SK-N-SH (cell line): ENCODE results near the gene ADAMTS2.

ENCODE experiments used
- EZH2phosphoT487 ChIP-seq: fragments of 200-600 bp; sonication (generic); IDR thresholded peaks from 2 replicates; pipeline ENCODE4 v1.6.1; 2017; ENCODE audit warnings: low read depth, mixed run types, mild to moderate bottlenecking, antibody characterized with exemption, moderate library complexity, borderline replicate concordance
- FOXJ3 ChIP-seq: sonication (generic); formaldehyde crosslinking; IDR thresholded peaks from 2 replicates; pipeline ENCODE4 v1.5.1; 2020; ENCODE audit warnings: mild to moderate bottlenecking, missing genetic modification reagents
- MXI1 ChIP-seq: IDR thresholded peaks from 2 replicates; pipeline ENCODE4 v1.6.1; 2012; ENCODE audit warnings: mild to moderate bottlenecking, low read depth, low read length, improper control_type of control experiment
- POLR2AphosphoS5 ChIP-seq: IDR thresholded peaks from 2 replicates; pipeline ENCODE4 v1.6.1; 2012; ENCODE audit warnings: low read depth, low read length
- RCOR1 ChIP-seq: fragments of 150-350 bp; IDR thresholded peaks from 2 replicates; pipeline ENCODE4 v1.6.1; 2017; ENCODE audit warnings: antibody characterized with exemption, low read length
- RFX5 ChIP-seq: IDR thresholded peaks from 2 replicates; pipeline ENCODE4 v1.6.1; 2012; ENCODE audit warnings: mild to moderate bottlenecking, improper control_type of control experiment, low read length
- TCF12 ChIP-seq: IDR thresholded peaks from 2 replicates; pipeline ENCODE4 v1.4.0; 2012
- YY1 ChIP-seq: IDR thresholded peaks from 2 replicates; pipeline ENCODE4 v1.4.0; 2012; ENCODE audit warnings: low read depth, mild to moderate bottlenecking
- TF ChIP-seq, protein P1 (sequence below): fragments of 200-600 bp; sonication (generic); IDR thresholded peaks from 2 replicates; pipeline ENCODE4 v1.6.1; 2017; ENCODE audit warnings: antibody characterized with exemption, mild to moderate bottlenecking, moderate library complexity
- TF ChIP-seq, protein P2 (sequence below): IDR thresholded peaks from 2 replicates; pipeline ENCODE4 v1.4.0; 2012; ENCODE audit warnings: low read depth
- TF ChIP-seq, protein P3 (sequence below): IDR thresholded peaks from 2 replicates; pipeline ENCODE4 v1.4.0; 2012; ENCODE audit warnings: low read depth, borderline replicate concordance
- TF ChIP-seq, protein P4 (sequence below): fragments of 150-350 bp; IDR thresholded peaks from 2 replicates; pipeline ENCODE4 v1.6.1; 2017; ENCODE audit warnings: antibody characterized with exemption, low read length, low read depth, borderline replicate concordance
- TF ChIP-seq, protein P5 (sequence below): IDR thresholded peaks from 2 replicates; pipeline ENCODE4 v1.4.0; 2012; ENCODE audit warnings: low read depth, borderline replicate concordance

DNA sequence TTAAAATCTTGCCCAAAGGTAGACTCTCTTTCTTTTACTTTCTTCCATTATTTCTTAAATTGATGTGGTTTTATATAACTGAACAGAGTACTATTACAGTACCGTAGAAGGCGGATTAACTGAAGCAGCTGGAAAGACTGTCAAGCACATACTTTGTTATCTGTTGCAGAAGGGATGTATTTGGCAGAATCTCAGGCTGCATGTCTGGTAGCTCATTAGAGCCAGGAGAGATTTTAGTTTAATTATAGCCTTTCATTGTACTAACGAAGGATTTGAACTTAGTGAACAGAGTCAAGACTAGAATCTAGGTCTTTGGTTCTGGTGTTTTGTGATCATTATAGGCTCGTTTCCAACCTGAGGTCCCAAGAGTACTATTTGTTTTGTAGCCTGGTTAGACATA, 264.5 kb downstream of the ADAMTS2 start:
- TF ChIP-seq, protein P1, sequence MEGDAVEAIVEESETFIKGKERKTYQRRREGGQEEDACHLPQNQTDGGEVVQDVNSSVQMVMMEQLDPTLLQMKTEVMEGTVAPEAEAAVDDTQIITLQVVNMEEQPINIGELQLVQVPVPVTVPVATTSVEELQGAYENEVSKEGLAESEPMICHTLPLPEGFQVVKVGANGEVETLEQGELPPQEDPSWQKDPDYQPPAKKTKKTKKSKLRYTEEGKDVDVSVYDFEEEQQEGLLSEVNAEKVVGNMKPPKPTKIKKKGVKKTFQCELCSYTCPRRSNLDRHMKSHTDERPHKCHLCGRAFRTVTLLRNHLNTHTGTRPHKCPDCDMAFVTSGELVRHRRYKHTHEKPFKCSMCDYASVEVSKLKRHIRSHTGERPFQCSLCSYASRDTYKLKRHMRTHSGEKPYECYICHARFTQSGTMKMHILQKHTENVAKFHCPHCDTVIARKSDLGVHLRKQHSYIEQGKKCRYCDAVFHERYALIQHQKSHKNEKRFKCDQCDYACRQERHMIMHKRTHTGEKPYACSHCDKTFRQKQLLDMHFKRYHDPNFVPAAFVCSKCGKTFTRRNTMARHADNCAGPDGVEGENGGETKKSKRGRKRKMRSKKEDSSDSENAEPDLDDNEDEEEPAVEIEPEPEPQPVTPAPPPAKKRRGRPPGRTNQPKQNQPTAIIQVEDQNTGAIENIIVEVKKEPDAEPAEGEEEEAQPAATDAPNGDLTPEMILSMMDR = no peak
- TF ChIP-seq, protein P2, sequence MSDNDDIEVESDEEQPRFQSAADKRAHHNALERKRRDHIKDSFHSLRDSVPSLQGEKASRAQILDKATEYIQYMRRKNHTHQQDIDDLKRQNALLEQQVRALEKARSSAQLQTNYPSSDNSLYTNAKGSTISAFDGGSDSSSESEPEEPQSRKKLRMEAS = no peak
- TF ChIP-seq EZH2phosphoT487 (no peak), TCF12 (no peak), POLR2AphosphoS5 (no peak), RCOR1 (no peak), RFX5 (no peak), MXI1 (no peak), FOXJ3 (no peak), YY1 (no peak)
- TF ChIP-seq, protein P3, sequence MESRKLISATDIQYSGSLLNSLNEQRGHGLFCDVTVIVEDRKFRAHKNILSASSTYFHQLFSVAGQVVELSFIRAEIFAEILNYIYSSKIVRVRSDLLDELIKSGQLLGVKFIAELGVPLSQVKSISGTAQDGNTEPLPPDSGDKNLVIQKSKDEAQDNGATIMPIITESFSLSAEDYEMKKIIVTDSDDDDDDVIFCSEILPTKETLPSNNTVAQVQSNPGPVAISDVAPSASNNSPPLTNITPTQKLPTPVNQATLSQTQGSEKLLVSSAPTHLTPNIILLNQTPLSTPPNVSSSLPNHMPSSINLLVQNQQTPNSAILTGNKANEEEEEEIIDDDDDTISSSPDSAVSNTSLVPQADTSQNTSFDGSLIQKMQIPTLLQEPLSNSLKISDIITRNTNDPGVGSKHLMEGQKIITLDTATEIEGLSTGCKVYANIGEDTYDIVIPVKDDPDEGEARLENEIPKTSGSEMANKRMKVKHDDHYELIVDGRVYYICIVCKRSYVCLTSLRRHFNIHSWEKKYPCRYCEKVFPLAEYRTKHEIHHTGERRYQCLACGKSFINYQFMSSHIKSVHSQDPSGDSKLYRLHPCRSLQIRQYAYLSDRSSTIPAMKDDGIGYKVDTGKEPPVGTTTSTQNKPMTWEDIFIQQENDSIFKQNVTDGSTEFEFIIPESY = no peak
- TF ChIP-seq, protein P4, sequence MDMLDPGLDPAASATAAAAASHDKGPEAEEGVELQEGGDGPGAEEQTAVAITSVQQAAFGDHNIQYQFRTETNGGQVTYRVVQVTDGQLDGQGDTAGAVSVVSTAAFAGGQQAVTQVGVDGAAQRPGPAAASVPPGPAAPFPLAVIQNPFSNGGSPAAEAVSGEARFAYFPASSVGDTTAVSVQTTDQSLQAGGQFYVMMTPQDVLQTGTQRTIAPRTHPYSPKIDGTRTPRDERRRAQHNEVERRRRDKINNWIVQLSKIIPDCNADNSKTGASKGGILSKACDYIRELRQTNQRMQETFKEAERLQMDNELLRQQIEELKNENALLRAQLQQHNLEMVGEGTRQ = no peak
- TF ChIP-seq, protein P5, sequence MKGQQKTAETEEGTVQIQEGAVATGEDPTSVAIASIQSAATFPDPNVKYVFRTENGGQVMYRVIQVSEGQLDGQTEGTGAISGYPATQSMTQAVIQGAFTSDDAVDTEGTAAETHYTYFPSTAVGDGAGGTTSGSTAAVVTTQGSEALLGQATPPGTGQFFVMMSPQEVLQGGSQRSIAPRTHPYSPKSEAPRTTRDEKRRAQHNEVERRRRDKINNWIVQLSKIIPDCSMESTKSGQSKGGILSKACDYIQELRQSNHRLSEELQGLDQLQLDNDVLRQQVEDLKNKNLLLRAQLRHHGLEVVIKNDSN = no peak
